Activated B cell treated with CpG ODN at 0.5 μM for 24 hours (primary cell): ENCODE measurements around the gene FMC1. TPM values are rescaled to one million over a fixed set of nuclear protein-coding genes. Genes with fewer than 3 reads are reported as not detected.

Source experiments
- ATAC-seq: fragments of 200-7000 bp; cut with Tn5 transposase; one replicate; pipeline ENCODE4 v1.10.0; 2021; ENCODE audit warnings: low read depth, mild to moderate bottlenecking, moderate library complexity
- CTCF ChIA-PET: fragments of 350-600 bp; sonication (Branson Sonifier 250); formaldehyde crosslinking; loops from one replicate; lab custom pipeline; 2021; ENCODE audit warnings: antibody characterized with exemption; lab: Charles Lee
- POLR2A ChIA-PET: fragments of 350-600 bp; sonication (Branson Sonifier 250); formaldehyde crosslinking; loops from one replicate; lab custom pipeline; 2021; ENCODE audit warnings: antibody characterized with exemption; lab: Charles Lee
- DNase-seq: peaks from one replicate; pipeline ENCODE4 v3.0.0; 2022
- H3K27ac Mint-ChIP-seq: one replicate; pipeline ENCODE4 v1.8.0; 2020; ENCODE audit warnings: mixed read lengths
- H3K27me3 Mint-ChIP-seq: one replicate; pipeline ENCODE4 v1.8.0; 2021; ENCODE audit warnings: mixed read lengths
- H3K36me3 Mint-ChIP-seq: one replicate; pipeline ENCODE4 v1.8.0; 2021; ENCODE audit warnings: low read depth, mixed read lengths
- H3K4me1 Mint-ChIP-seq: one replicate; pipeline ENCODE4 v1.8.0; 2021; ENCODE audit warnings: mixed read lengths
- H3K4me3 Mint-ChIP-seq: one replicate; pipeline ENCODE4 v1.8.0; 2020; ENCODE audit warnings: mild to moderate bottlenecking, mixed read lengths
- H3K9me3 Mint-ChIP-seq: one replicate; pipeline ENCODE4 v1.8.0; 2020; ENCODE audit warnings: mixed read lengths
- intact Hi-C: fragments of 100-400 bp; cut with micrococcal nuclease; formaldehyde crosslinking; loops from one replicate; pipeline ENCODE4 v1.15.1; 2024
- total RNA-seq: library from RNA; stranded (reverse); gene quantifications from 2 replicates; pipeline ENCODE4 v1.2.3, GENCODE V29; 2022
- TF ChIP-seq, protein P1 (sequence below): fragments of 200-600 bp; IDR thresholded peaks from one replicate; pipeline ENCODE4 v1.8.0; 2022; ENCODE audit warnings: antibody characterized with exemption, mild to moderate bottlenecking

FMC1 gene
- total RNA-seq, 1 donor from 2014 or later: 8.6 TPM

DNA sequence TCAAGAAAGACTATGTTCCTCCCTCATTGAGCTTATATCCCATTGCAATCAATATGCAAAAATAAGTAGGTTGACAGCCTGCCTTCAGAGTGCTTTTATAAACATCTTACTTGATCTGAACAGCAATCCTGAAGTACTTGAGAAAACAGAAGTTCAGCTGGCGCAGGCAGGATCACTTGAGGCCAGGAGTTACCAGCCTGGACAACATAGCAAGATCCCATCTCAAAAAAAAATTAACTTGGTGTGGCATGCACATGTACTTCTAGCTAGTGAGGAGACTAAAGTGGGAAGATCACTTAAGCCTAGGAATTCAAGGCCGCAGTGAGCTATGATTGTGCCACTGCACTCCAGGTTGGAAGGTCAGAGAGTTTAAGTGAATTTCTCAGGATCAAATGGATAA lies 48.6 kb downstream of the FMC1 start:
- intact Hi-C loops: no loop called here
- TF ChIP-seq, protein P1, sequence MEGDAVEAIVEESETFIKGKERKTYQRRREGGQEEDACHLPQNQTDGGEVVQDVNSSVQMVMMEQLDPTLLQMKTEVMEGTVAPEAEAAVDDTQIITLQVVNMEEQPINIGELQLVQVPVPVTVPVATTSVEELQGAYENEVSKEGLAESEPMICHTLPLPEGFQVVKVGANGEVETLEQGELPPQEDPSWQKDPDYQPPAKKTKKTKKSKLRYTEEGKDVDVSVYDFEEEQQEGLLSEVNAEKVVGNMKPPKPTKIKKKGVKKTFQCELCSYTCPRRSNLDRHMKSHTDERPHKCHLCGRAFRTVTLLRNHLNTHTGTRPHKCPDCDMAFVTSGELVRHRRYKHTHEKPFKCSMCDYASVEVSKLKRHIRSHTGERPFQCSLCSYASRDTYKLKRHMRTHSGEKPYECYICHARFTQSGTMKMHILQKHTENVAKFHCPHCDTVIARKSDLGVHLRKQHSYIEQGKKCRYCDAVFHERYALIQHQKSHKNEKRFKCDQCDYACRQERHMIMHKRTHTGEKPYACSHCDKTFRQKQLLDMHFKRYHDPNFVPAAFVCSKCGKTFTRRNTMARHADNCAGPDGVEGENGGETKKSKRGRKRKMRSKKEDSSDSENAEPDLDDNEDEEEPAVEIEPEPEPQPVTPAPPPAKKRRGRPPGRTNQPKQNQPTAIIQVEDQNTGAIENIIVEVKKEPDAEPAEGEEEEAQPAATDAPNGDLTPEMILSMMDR: no peak
- Mint-ChIP-seq H3K4me1 (peaks cover 7% of the 10 kb centered on the region), H3K36me3 (peaks cover 71% of the 10 kb centered on the region), H3K4me3 (no peak overlapping the region), H3K27ac (no peak overlapping the region), H3K27me3 (no peaks in the 10 kb centered on the region), H3K9me3 (peaks cover 3% of the 10 kb centered on the region)
- ChIA-PET POLR2A (no interaction called here), CTCF (no interaction called here)
- ATAC-seq (no peak), DNase-seq (no peak)

GRCh38 chr7:139393621-139394211 lies 52.6 kb downstream of the FMC1 start:
- intact Hi-C loops: loop anchor here (2.0 kb wide), 1 partner anchor 23 kb away; no protein-coding TSS in a partner anchor
- ChIA-PET CTCF (no interaction called here), POLR2A (no interaction called here)
- Mint-ChIP-seq H3K4me3 (no peak overlapping the region), H3K4me1 (peaks cover 9% of the 10 kb centered on the region), H3K27ac (no peak overlapping the region), H3K9me3 (peaks cover 3% of the 10 kb centered on the region), H3K36me3 (peaks cover 71% of the 10 kb centered on the region), H3K27me3 (no peaks in the 10 kb centered on the region)
- TF ChIP-seq, protein P1: no peak
- no peak for DNase-seq
- ATAC-seq: no peak

GRCh38 chr7:139394540-139394939 lies 53.4 kb downstream of the FMC1 start:
- TF ChIP-seq, protein P1: no peak
- peaks cover 9% of the 10 kb centered on the region for H3K4me1 Mint-ChIP-seq
- H3K27ac Mint-ChIP-seq: no peak overlapping the region
- POLR2A ChIA-PET: no interaction called here
- peaks cover 3% of the 10 kb centered on the region for H3K9me3 Mint-ChIP-seq
- CTCF ChIA-PET: no interaction called here
- H3K27me3 Mint-ChIP-seq: no peaks in the 10 kb centered on the region
- no peak overlapping the region for H3K4me3 Mint-ChIP-seq
- H3K36me3 Mint-ChIP-seq: peaks cover 69% of the 10 kb centered on the region
- intact Hi-C loops: loop anchor here (2.0 kb wide), 1 partner anchor 22 kb away; no protein-coding TSS in a partner anchor
- DNase-seq (no peak), ATAC-seq (no peak)

Other genes with a start within 250 kb of the FMC1 start
- gene ZC3HAV1, start 231.6 kb upstream of the FMC1 start, total RNA-seq: 76.3 and 80.7 TPM in 2 replicates
- 19.5 and 21.0 TPM in 2 replicates for gene UBN2, start 110.1 kb upstream of the FMC1 start, total RNA-seq
- gene LUC7L2, start 18.6 kb downstream of the FMC1 start, total RNA-seq: 94.0 and 118 TPM in 2 replicates
- gene KLRG2, start 142.3 kb downstream of the FMC1 start, total RNA-seq: 0.17 TPM in 1 of 2 replicates, not detected in the other
- gene CLEC2L, start 182.3 kb downstream of the FMC1 start, total RNA-seq: not detected in 2 replicates